SU-DHL-6 (cell line): ENCODE results near the gene SCLT1.

ENCODE experiments used
- CTCF ChIP-seq: fragments of 200-600 bp; sonication (generic); IDR thresholded peaks from one replicate; pipeline ENCODE4 v1.5.1; 2017; ENCODE audit warnings: antibody characterized with exemption, mild to moderate bottlenecking, low read length, moderate library complexity; ENCODE audit not compliant: insufficient read depth, poor library complexity, severe bottlenecking
- EZH2phosphoT487 ChIP-seq: fragments of 200-600 bp; sonication (generic), shearing (Covaris generic); conservative IDR thresholded peaks from 2 replicates; pipeline ENCODE4 v1.6.1; 2018; ENCODE audit warnings: mild to moderate bottlenecking, antibody characterized with exemption, low read length, moderate library complexity, mixed read lengths

DNA sequence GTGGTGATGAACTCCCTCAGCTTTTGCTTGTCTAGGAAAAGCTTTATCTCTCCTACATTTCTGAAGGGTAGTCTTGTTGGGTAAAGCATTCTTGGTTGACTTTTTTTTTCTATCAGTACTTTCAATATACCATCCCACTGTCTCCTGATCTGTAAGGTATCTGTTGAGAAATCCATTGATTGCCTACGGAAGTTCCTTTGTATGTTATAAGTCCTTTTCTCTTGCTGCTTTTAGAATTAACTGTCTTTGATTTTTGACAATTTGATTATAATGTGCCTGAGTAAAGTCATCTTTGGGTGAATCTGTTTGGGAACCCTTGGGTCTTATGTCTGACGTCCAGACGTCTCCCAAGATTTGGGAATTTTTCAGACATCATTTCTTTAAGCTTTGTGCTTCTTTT is 30.8 kb downstream of the SCLT1 start:
- no peak for TF ChIP-seq CTCF
- no peak for TF ChIP-seq EZH2phosphoT487
